Measurements from ENCODE around the gene AMHR2.
"Not testable (repeated sequence)": the region's sequence is repeated elsewhere in the genome, so short reads cannot be mapped to it uniquely, and the experiment has no call there.

AMHR2 gene

GRCh38 chr12:53388932-53389331 lies 34.7 kb upstream of the AMHR2 start:
- Mint-ChIP-seq H3K27ac (peak overlapping the region; percentile 67), H3K9me3 (no peaks in the 10 kb centered on the region), H3K4me1 (peaks cover 43% of the 10 kb centered on the region), H3K27me3 (ENCODE audit: low read depth, poor library complexity) (no peaks in the 10 kb centered on the region), H3K4me3 (no peak overlapping the region), H3K36me3 (ENCODE audit: low read depth) (peaks cover 73% of the 10 kb centered on the region)
- TF ChIP-seq CTCF (IDR thresholded peaks at IDR 0.05) = no peak
- DNase-seq = no peak

GRCh38 chr12:53389702-53390101 lies 34.0 kb upstream of the AMHR2 start:
- peaks cover 66% of the 10 kb centered on the region for H3K36me3 Mint-ChIP-seq (ENCODE audit: low read depth)
- TF ChIP-seq CTCF (IDR thresholded peaks at IDR 0.05) = no peak
- peaks cover 43% of the 10 kb centered on the region for H3K4me1 Mint-ChIP-seq
- peak overlapping the region; percentile 67 for H3K27ac Mint-ChIP-seq
- no peaks in the 10 kb centered on the region for H3K9me3 Mint-ChIP-seq
- DNase-seq = no peak
- H3K4me3 Mint-ChIP-seq = peak overlapping the region; percentile 54
- no peaks in the 10 kb centered on the region for H3K27me3 Mint-ChIP-seq (ENCODE audit: low read depth, poor library complexity)

- Mint-ChIP-seq H3K27me3 (ENCODE audit: low read depth, poor library complexity) (no peaks in the 10 kb centered on the region), H3K27ac (peak overlapping the region; percentile 58), H3K4me1 (peaks cover 38% of the 10 kb centered on the region), H3K4me3 (no peak overlapping the region), H3K36me3 (ENCODE audit: low read depth) (peaks cover 65% of the 10 kb centered on the region), H3K9me3 (no peaks in the 10 kb centered on the region)
- no peak for DNase-seq
- no peak for TF ChIP-seq CTCF (IDR thresholded peaks at IDR 0.05)
Measured at GRCh38 chr12:53391724-53392123, 31.9 kb upstream of the AMHR2 start.

GRCh38 chr12:53399896-53400295 lies 23.8 kb upstream of the AMHR2 start:
- Mint-ChIP-seq H3K4me1 (peaks cover 6% of the 10 kb centered on the region), H3K27ac (no peak overlapping the region), H3K4me3 (no peak overlapping the region), H3K9me3 (peaks cover 5% of the 10 kb centered on the region), H3K36me3 (ENCODE audit: low read depth) (peaks cover 74% of the 10 kb centered on the region), H3K27me3 (ENCODE audit: low read depth, poor library complexity) (peaks cover 3% of the 10 kb centered on the region)
- no peak for TF ChIP-seq CTCF (IDR thresholded peaks at IDR 0.05)
- DNase-seq = no peak

- not testable (repeated sequence) for H3K27me3 Mint-ChIP-seq (ENCODE audit: low read depth, poor library complexity); H3K4me3 Mint-ChIP-seq; DNase-seq; H3K9me3 Mint-ChIP-seq; H3K27ac Mint-ChIP-seq; H3K4me1 Mint-ChIP-seq
- H3K36me3 Mint-ChIP-seq (ENCODE audit: low read depth) = peaks cover 75% of the 10 kb centered on the region
Measured at GRCh38 chr12:53402351-53402750, 21.3 kb upstream of the AMHR2 start.

GRCh38 chr12:53402871-53403270 lies 20.8 kb upstream of the AMHR2 start:
- DNase-seq = no peak
- H3K4me1 Mint-ChIP-seq = no peaks in the 10 kb centered on the region
- no peak for TF ChIP-seq CTCF (IDR thresholded peaks at IDR 0.05)

More at GRCh38 chr12:53402871-53403270, 20.8 kb upstream of the AMHR2 start:
- H3K4me3 Mint-ChIP-seq = no peak overlapping the region
- peak overlapping the region; percentile 75 for H3K27ac Mint-ChIP-seq
- peaks cover 5% of the 10 kb centered on the region for H3K9me3 Mint-ChIP-seq
- H3K36me3 Mint-ChIP-seq (ENCODE audit: low read depth) = peaks cover 70% of the 10 kb centered on the region
- H3K27me3 Mint-ChIP-seq (ENCODE audit: low read depth, poor library complexity) = peaks cover 3% of the 10 kb centered on the region

Measured in nephron progenitor cell (in vitro differentiated cells).